IPS DF 19.7 (cell line): ENCODE results near the gene UNG.

ENCODE experiments used
- DNase-seq: peaks from one replicate; pipeline ENCODE4 v3.0.0-alpha.2; 2013; ENCODE audit warnings: low read depth, low spot score

UNG gene

GRCh38 chr12:109089683-109090082, 7.7 kb upstream of the UNG start:
- DNase-seq, result no peak

DNA sequence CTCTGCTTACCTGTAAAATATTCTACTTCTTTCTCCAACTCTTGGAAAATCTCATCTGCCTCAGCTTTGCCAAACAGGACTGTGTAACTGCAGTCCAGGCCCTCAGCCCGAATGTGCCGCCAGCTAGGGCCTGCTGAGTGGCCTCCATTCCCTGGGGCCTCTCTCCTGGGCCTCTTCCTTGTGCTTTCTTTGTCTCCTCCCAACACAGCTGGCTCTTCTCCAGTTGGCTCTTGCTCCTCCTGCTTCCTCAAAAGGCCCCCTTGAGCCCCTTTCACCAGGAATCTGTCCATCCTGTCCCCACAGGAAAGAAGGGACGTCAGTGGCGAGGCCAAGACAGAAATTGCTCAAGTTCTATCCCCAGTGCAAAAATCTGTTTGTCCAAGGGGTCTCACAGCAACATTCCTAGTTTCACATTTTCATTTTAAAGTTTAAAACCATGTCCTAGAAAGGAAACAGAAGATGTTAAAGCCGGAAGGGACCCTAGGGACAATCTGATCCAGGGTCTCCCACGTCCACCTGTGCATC, 4.8 kb upstream of the UNG start:
- DNase-seq, result no peak

- no peak for DNase-seq
Observed at GRCh38 chr12:109093022-109093918, 4.1 kb upstream of the UNG start, which contains the start of gene ALKBH2. TSS of gene ALKBH2 (minus strand) at chr12:109093472. CDS start at chr12:109092786, 686 bp downstream.

- no peak for DNase-seq
Observed at GRCh38 chr12:109097140-109097434, 310 bp upstream of the UNG start.

GRCh38 chr12:109098183-109098604, 797 bp downstream of the UNG start:
- DNase-seq, result no peak

DNA sequence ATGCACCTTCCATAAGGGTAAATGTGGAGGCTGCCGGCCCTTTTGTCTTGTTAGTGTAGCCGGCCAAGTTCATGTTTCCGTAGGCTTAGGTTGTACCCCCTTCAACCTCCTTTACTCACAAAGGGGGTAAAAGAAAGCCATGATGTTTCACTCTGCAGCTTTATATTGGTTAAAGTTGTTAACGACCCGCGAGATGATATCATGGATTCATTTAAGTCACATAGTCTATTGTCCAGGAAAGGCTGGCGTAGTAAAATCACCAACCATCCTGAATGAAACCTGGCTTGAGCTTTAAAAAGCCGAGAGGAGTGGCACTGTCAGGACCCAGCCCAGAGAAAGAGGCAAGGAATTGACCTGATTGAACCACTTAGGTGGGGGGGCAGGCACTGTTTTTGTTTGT, 1.3 kb downstream of the UNG start:
- DNase-seq, result no peak

DNA sequence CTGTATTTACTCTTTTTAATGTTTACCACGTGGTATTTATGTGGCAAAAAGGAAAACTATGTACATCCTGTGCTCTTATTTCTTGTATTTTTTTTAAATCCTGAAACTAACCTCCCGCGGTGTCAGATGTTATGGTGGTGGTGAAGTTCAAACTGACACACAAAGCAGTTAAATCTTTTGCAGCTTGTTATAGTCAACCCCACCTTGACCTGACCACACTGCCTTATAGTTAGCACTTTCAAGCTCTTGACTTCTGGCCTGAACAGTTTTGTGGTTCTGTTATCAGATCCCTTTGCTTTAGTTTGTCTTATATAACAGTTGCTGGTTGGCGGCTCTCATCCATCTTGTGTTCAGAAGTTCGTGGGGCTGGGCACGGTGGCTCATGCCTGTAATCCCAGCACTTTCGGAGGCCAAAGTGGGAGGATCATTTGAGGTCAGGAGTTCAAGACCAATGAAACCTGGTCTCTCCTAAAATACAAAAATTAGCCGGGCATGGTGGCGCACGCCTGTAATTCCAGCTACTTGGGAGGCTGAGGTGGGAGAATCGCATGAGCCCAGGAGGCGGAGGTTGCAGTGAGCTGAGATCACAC, 2.1 kb downstream of the UNG start:
- DNase-seq, result no peak

DNA sequence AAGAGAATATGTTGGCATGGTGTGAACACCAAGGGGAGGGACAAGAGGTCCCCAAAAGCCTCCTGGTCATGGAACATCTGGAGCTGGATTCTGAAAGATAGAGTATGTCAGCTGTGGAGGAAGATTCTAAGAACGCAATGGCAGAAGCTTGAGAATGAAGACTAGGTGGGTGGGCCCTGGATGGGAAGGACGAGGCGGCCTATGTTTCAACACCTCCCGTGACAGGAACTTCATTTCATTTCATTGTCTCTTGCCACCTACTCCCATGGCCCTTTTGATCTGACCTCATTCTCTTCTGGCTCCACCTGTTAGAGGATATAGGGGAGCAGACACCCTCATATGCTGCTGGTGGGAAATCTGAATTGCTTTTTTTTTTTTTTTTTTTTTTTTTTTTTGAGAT, 3.3 kb downstream of the UNG start:
- no peak for DNase-seq

DNA sequence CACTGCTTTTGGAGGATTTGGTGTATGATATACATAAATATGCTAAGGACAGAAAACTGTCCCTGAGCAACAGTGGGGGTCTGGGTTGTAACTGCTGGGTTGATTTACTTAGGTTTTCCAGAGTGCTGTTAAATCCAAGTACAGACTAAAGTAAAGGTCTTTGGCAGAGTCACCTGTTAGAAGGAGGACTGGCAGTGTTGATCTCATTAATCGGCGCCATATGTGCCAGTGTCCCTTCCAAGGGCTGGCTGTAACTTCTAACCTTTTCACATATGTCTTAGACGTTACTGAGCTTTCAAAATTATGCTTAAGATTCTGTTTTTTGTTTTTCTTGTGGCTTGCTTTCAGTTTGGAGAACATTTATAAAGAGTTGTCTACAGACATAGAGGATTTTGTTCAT, 5.1 kb downstream of the UNG start:
- DNase-seq, result no peak

DNA sequence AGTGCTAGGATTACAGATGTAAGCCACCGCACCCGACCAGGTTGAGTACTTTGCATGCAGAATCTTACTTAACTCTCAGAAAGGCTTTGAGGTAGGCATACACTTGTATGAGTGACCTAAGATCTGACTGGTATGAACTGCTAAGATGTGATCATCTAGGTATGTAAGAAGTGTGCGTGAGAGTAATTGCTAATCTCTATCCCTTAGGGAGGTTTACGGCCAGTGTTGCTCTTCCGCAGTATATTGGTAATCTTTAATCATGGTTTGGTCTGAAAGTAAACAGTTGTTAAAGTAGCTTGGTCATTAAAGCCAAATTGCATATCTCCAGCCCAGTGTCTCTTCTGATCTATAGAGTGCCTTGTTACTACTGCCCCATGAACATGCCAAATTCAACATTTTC, 7.8 kb downstream of the UNG start:
- no peak for DNase-seq

GRCh38 chr12:109109746-109110350, 12.5 kb downstream of the UNG start:
- DNase-seq, result no peak

DNA sequence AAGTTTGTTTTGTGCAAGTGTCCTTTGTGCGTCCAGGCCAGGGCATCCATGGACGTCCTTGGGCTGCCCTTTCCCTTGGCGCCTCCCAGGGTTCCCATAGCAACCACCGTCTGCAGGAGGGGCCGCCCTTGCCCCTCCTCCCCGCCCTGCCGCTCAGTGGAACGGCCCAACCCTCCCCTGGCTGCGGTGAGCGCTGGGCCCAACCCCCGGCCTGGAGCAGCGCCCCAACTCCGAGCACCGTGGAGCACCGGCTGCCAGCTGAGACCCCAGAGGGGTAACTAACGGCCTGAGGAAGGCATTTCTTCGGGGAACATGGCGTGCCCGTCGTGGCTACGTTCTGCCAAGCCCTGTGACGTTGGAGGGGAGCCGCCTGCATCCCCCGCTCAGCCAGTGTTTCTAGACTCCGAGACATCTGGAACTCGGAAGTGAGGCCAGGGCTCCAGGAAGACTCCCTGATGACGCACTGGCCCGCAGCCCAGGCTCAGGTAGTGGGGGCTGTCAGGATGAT, 13.6 kb downstream of the UNG start:
- DNase-seq, result peak; percentile 42

DNA sequence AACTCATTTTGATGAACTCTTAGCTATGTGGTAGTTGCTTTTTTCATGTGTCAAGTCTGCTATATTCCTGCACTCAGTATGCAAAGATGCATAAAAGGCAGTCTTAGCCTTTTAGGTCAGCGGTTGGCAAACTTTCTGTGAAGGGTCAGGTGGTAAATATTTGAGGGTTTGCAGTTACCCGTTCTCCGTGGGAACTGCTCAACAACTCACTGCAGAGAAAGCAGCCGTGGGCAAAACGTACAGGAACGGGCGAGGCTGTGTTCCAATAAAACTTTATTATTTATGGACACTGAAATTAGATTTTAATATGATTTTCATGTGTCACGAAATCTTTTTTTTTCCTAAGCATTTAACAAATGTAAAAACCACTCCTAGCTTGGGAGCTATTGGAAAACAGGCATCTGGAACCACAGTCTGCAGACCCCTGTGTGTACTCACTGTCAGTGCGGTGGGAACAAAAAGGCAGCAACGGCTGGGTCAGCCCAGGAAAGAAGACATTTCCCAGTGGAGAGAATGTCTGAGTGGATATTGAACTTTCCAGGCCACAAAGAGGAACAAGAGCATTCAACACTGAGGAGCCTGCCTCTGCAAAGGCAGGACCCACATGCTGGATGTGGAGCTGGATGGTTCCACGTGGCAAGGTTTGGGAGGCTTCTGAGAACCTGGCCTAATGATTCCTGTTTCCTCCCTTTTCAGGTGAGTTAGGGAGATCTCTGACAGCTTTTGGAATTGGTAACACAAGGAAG, 15.5 kb downstream of the UNG start:
- DNase-seq, result no peak

DNA sequence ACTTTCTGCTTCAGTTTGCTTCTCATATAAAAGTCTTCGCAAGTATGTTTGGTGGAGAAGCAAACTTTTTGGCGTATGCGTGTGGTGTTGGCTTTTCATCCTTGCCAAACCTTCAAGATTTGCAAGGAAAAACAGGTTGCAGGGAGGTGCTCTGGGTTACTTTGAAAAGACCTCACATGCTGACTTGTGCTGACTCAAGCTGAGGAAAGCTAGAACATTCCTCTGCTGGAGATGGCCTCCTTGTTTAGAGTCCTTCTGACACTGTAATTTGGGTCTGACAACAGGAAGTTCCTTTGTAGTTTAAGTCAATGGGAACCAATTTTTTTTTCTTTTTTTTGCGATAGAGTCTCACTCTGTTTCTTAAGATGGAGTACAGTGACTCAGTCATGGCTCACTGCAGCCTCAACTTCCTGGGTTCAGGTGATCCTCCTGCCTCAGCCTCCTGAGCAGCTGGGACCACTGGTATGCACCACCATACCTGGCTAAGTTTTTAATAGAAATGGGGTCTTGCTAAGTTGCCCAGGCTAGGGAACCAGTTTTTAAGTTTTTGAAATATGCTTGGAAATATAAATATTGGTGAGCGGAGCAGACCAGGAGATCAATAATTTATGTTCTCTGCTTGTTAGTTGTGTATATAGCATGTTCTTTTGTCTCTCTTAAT, 16.4 kb downstream of the UNG start:
- no peak for DNase-seq

DNA sequence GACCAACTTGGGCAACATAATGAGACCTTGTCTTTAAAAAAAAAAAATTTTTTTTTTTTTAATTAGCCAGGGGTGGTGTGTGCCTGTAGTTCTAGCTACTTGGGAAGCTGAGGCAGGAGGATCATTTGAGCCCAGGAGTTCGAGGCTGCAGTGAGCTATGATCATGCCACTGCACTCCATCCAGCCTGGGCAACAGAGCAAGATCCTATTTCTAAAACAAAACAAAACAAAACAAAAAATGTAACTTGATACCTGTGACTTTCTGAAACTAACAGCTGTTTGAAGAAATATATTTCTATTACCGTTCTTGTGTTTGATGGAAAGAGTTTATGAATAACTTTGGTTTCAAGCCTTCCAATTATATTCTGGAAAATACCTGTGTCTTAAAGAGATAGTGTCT, 17.2 kb downstream of the UNG start:
- no peak for DNase-seq

DNA sequence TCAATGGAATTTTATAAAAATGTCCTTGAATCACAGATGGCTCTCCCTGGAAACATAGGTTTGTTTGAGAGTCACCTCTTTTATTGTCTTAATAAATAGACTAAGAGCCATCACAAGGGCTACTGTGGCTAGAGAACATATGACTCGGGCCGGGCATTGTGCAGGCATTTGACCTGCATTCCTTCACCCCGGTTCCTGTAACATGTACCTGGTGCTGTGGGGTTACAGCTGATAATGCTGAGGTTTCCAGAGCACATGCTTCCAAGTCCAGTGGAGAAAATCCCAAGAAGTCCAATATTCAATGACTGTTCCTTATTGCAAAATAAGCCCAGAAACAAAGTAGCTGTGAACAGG, 18.0 kb downstream of the UNG start:
- no peak for DNase-seq

DNA sequence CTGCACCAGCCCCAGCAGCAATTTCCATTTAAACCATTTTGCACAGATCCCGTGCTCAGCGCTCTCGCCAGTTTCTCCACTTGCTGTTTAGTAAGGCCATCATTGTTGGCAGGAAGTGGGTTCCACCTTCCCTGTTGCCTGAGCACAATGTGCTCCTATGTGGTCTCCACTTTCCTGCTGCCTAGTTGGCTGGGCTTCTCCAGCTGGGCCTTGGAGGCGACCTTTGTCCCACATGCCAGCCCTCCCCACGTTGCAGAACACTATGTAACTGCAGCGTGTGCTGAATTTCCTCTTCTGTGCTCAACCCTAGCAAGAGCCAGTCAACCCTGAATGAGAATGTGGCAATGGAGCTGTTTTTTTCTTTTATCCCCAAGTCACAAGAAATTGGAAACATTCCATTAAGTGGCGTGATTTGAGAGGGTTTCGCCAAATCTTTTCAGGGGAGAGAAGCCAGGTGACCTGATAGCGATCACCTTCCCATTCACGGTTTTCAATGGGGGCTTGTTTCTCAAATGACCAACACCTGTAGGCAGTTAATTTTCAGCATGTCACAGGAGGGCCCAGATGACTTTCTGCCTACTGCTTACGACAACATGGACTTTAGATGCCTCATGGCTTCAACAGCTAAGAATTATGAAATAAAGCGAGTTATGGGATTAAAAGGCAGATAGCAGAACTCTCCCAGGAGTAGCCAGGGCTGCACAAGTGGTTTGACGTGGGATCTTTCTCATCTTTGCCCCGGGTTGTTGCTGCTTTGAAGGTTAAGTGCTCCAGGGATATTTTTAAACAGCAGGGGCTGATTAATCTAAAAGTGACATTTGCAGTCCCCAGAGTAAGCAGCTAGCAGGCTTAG, 18.6 kb downstream of the UNG start, which contains the start of gene ACACB:
ACACB (plus strand) TSS at position 830 of the 853 bp plus-strand sequence. CDS start 22,819 bp downstream, outside the sequence.
- no peak for DNase-seq

- DNase-seq, result no peak
Observed at GRCh38 chr12:109116611-109116949, 19.2 kb downstream of the UNG start.

- DNase-seq, result no peak
Observed at GRCh38 chr12:109120095-109120494, 22.7 kb downstream of the UNG start.

- DNase-seq, result no peak
Observed at GRCh38 chr12:109120557-109120956, 23.2 kb downstream of the UNG start.
